ENCODE results near the gene RAD23A.

RAD23A gene

GRCh38 chr19:12932392-12933286 is 13.0 kb upstream of the RAD23A start:
- H3K4me1 Mint-ChIP-seq (ENCODE audit: low read depth), result peaks cover 43% of the 10 kb centered on the region
- H3K27ac Mint-ChIP-seq, result peak overlapping the region; percentile 92

GRCh38 chr19:12933287-12934072 is 12.2 kb upstream of the RAD23A start, which contains the start of gene FARSA:
TSS of gene FARSA (minus strand) at chr19:12933711. CDS start at chr19:12933696, 15 bp downstream.
- peaks cover 40% of the 10 kb centered on the region for H3K36me3 Mint-ChIP-seq (ENCODE audit: low read depth)

More at GRCh38 chr19:12932392-12933286, 13.0 kb upstream of the RAD23A start:
- Mint-ChIP-seq H3K36me3 (ENCODE audit: low read depth) (peaks cover 42% of the 10 kb centered on the region), H3K27me3 (no peaks in the 10 kb centered on the region), H3K4me3 (peak overlapping the region; percentile 98), H3K9me3 (no peaks in the 10 kb centered on the region)

GRCh38 chr19:12935071-12935470 is 10.6 kb upstream of the RAD23A start:
- Mint-ChIP-seq H3K27me3 (no peaks in the 10 kb centered on the region), H3K27ac (no peak overlapping the region), H3K4me3 (no peak overlapping the region), H3K4me1 (ENCODE audit: low read depth) (peaks cover 63% of the 10 kb centered on the region), H3K36me3 (ENCODE audit: low read depth) (peaks cover 45% of the 10 kb centered on the region), H3K9me3 (no peaks in the 10 kb centered on the region)

More at GRCh38 chr19:12933287-12934072, 12.2 kb upstream of the RAD23A start, which contains the start of gene FARSA:
- no peaks in the 10 kb centered on the region for H3K27me3 Mint-ChIP-seq
- no peaks in the 10 kb centered on the region for H3K9me3 Mint-ChIP-seq
- H3K4me3 Mint-ChIP-seq, result peak within 1 kb of the TSS; percentile 98
- peak within 1 kb of the TSS; percentile 92 for H3K27ac Mint-ChIP-seq
- H3K4me1 Mint-ChIP-seq (ENCODE audit: low read depth), result peaks cover 50% of the 10 kb centered on the region

GRCh38 chr19:12936582-12936981 is 9.1 kb upstream of the RAD23A start:
- Mint-ChIP-seq H3K4me1 (ENCODE audit: low read depth) (peaks cover 71% of the 10 kb centered on the region), H3K9me3 (no peaks in the 10 kb centered on the region), H3K27ac (no peak overlapping the region), H3K27me3 (no peaks in the 10 kb centered on the region), H3K36me3 (ENCODE audit: low read depth) (peaks cover 49% of the 10 kb centered on the region), H3K4me3 (no peak overlapping the region)

GRCh38 chr19:12937093-12937926 is 8.4 kb upstream of the RAD23A start:
- Mint-ChIP-seq H3K4me1 (ENCODE audit: low read depth) (peaks cover 73% of the 10 kb centered on the region), H3K9me3 (no peaks in the 10 kb centered on the region), H3K36me3 (ENCODE audit: low read depth) (peaks cover 51% of the 10 kb centered on the region), H3K27ac (peak overlapping the region; percentile 97), H3K27me3 (no peaks in the 10 kb centered on the region), H3K4me3 (peak overlapping the region; percentile 99)

- Mint-ChIP-seq H3K9me3 (no peaks in the 10 kb centered on the region), H3K4me3 (peak within 1 kb of the TSS; percentile 99), H3K27ac (peak within 1 kb of the TSS; percentile 97), H3K36me3 (ENCODE audit: low read depth) (peaks cover 51% of the 10 kb centered on the region), H3K4me1 (ENCODE audit: low read depth) (peaks cover 73% of the 10 kb centered on the region), H3K27me3 (no peaks in the 10 kb centered on the region)
These were observed 7.5 kb upstream of the RAD23A start, which contains the start of gene CALR for GRCh38 chr19:12937927-12938778. TSS of gene CALR (plus strand) at chr19:12938609. CDS start at chr19:12938680, 71 bp downstream.

- peaks cover 58% of the 10 kb centered on the region for H3K36me3 Mint-ChIP-seq (ENCODE audit: low read depth)
- peak overlapping the region; percentile 97 for H3K27ac Mint-ChIP-seq
- peak overlapping the region; percentile 99 for H3K4me3 Mint-ChIP-seq
- no peaks in the 10 kb centered on the region for H3K9me3 Mint-ChIP-seq
- peaks cover 75% of the 10 kb centered on the region for H3K4me1 Mint-ChIP-seq (ENCODE audit: low read depth)
- no peaks in the 10 kb centered on the region for H3K27me3 Mint-ChIP-seq
These were observed 6.7 kb upstream of the RAD23A start for GRCh38 chr19:12938779-12939601.

- peak overlapping the region; percentile 99 for H3K4me3 Mint-ChIP-seq
- no peaks in the 10 kb centered on the region for H3K9me3 Mint-ChIP-seq
- no peaks in the 10 kb centered on the region for H3K27me3 Mint-ChIP-seq
- peak overlapping the region; percentile 97 for H3K27ac Mint-ChIP-seq
- peaks cover 82% of the 10 kb centered on the region for H3K4me1 Mint-ChIP-seq (ENCODE audit: low read depth)
- peaks cover 68% of the 10 kb centered on the region for H3K36me3 Mint-ChIP-seq (ENCODE audit: low read depth)
These were observed 5.7 kb upstream of the RAD23A start for GRCh38 chr19:12939975-12940423.

- no peaks in the 10 kb centered on the region for H3K9me3 Mint-ChIP-seq
- peak overlapping the region; percentile 97 for H3K27ac Mint-ChIP-seq
- peak overlapping the region; percentile 99 for H3K4me3 Mint-ChIP-seq
- peaks cover 88% of the 10 kb centered on the region for H3K4me1 Mint-ChIP-seq (ENCODE audit: low read depth)
- peaks cover 75% of the 10 kb centered on the region for H3K36me3 Mint-ChIP-seq (ENCODE audit: low read depth)
- H3K27me3 Mint-ChIP-seq, result no peaks in the 10 kb centered on the region
These were observed 4.8 kb upstream of the RAD23A start for GRCh38 chr19:12940897-12941296.

GRCh38 chr19:12943437-12944044 is 2.1 kb upstream of the RAD23A start:
- peaks cover 91% of the 10 kb centered on the region for H3K36me3 Mint-ChIP-seq (ENCODE audit: low read depth)
- H3K27me3 Mint-ChIP-seq, result no peaks in the 10 kb centered on the region
- peaks cover 86% of the 10 kb centered on the region for H3K4me1 Mint-ChIP-seq (ENCODE audit: low read depth)
- H3K27ac Mint-ChIP-seq, result peak overlapping the region; percentile 65
- no peaks in the 10 kb centered on the region for H3K9me3 Mint-ChIP-seq
- peak overlapping the region; percentile 51 for H3K4me3 Mint-ChIP-seq

GRCh38 chr19:12944104-12944674 is 1.5 kb upstream of the RAD23A start:
- peaks cover 86% of the 10 kb centered on the region for H3K36me3 Mint-ChIP-seq (ENCODE audit: low read depth)
- H3K27ac Mint-ChIP-seq, result peak overlapping the region; percentile 88
- H3K4me3 Mint-ChIP-seq, result peak overlapping the region; percentile 93
- H3K27me3 Mint-ChIP-seq, result no peaks in the 10 kb centered on the region
- peaks cover 82% of the 10 kb centered on the region for H3K4me1 Mint-ChIP-seq (ENCODE audit: low read depth)
- no peaks in the 10 kb centered on the region for H3K9me3 Mint-ChIP-seq

- H3K4me3 Mint-ChIP-seq, result peak overlapping the region; percentile 93
- H3K27me3 Mint-ChIP-seq, result no peaks in the 10 kb centered on the region
- peak overlapping the region; percentile 90 for H3K27ac Mint-ChIP-seq
- H3K36me3 Mint-ChIP-seq (ENCODE audit: low read depth), result peaks cover 86% of the 10 kb centered on the region
- H3K4me1 Mint-ChIP-seq (ENCODE audit: low read depth), result peaks cover 65% of the 10 kb centered on the region
- H3K9me3 Mint-ChIP-seq, result no peaks in the 10 kb centered on the region
These were observed 545 bp downstream of the RAD23A start for GRCh38 chr19:12946092-12946721.
